Activated CD8-positive, alpha-beta memory T cell treated with anti-CD3 and anti-CD28 coated beads for 48 hours (primary cell): ENCODE data around the gene KPNA3.
A peak's percentile ranks its signal among the peaks of the same experiment; 100 is the strongest.
"Not testable (repeated sequence)": the region's sequence is repeated elsewhere in the genome, so short reads cannot be mapped to it uniquely, and the experiment has no call there.

ENCODE experiments used
- DNase-seq, 3 experiments: peaks; one replicate each; pipeline ENCODE4 v3.0.0-alpha.2; 2020; ENCODE audit warnings: low read depth in 2 of 3, low spot score in 2 of 3

KPNA3 gene, protein sequence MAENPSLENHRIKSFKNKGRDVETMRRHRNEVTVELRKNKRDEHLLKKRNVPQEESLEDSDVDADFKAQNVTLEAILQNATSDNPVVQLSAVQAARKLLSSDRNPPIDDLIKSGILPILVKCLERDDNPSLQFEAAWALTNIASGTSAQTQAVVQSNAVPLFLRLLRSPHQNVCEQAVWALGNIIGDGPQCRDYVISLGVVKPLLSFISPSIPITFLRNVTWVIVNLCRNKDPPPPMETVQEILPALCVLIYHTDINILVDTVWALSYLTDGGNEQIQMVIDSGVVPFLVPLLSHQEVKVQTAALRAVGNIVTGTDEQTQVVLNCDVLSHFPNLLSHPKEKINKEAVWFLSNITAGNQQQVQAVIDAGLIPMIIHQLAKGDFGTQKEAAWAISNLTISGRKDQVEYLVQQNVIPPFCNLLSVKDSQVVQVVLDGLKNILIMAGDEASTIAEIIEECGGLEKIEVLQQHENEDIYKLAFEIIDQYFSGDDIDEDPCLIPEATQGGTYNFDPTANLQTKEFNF

DNA sequence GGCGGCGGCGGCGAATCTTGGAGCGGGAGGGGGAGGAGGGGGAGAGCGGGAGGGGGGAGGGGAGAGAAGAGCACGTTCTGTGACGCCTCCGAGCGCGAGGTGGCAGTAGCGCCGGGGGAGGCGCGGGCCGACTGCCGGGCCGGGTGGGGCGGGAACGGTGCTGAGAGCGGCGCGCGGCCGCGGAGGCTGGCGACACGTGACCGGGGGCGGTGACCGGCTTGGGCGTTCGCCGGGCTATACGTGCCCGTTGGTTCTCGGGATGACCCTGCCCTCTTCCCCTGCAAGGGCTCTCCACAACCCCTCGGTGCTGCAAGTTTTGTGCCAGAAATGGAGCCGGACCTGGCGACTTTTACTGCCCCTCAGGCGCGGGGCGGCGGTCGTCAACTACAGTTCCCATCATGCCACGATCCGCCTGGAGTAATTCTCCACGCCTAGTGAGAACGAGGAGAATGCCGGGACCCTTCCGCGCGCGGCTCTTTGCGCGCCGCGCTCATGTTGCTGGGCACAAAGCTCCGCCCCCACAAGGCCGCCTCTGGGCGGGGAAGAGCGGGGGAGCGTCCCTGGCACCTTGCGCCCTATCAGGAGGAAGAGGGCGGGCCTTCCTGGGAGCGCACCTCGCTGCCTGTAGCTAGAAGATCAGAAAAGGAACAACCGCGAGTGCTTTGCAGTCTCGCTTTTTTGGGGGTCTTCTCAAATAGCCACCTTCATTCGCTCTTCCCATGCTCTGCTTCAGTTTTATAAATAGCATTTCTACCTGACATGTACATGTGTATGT lies at the start of gene KPNA3:
TSS of gene KPNA3 (minus strand) at position 133 of the 775 bp plus-strand sequence. CDS start 176 bp downstream, outside the sequence.
- peak; percentile 77 to 88 (median 84) for DNase-seq

DNA sequence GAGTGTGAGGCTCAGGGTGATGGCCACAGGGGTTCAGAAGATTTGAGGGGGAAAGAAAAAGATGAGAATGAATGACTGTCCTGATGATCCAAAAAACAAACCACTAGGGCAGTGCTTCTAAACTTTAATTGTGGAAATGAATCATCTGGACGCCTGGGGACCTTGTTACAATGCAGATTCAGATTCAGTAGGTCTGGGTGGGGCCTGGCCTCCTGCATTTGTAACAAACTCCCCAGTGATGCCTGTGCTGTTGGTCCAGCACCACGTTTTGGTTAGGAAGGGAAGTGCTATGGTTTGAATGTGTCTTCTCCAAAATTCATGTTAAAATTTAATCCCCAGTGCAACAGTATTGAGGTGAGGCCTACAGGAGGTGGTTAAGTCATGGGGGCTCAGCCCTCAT lies 49.5 kb upstream of the KPNA3 start:
- no peak for DNase-seq

DNA sequence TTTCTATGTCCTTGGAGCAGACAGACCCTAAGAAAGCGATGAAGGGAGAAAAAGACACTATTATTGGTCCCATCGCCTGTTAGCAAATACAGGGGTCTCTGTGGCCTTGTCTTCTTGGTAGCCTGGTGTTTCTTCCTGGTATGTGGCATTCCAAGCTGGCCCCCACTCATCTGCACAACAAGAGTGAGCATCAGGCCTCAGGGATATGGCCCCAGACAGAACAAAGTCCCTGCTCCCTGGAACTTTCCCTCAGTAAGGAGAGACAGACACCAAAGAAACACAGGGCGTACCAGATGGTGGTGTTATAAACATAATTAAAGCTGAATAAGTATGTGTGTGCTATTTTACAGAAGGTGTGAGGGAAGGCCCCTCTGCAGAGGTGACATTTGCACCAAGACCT lies 48.2 kb upstream of the KPNA3 start:
- no peak for DNase-seq

- no peak for DNase-seq
Observed at GRCh38 chr13:49840266-49840665, 47.8 kb upstream of the KPNA3 start.

GRCh38 chr13:49838989-49839388 lies 46.5 kb upstream of the KPNA3 start:
- DNase-seq, result no peak

DNA sequence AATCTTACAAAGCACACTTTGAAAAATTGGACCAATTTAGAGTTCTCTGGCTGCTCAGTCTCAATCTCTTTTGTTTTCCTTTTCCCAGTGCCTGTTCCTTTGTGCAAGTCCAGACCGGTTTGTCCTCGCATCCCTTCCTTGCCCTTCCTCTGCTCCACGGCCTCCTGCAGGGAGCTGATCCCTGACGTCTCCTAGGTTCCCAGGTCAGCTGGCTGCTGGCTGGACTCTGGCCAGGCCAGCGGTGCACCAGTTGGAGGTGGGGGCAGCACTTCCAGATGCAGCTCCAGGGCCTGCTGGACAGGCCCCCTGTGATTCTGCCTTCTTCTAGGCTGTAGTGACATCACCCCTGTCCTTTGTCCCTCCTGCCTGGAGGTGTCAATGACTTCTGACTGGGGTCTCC lies 44.0 kb upstream of the KPNA3 start:
- no peak for DNase-seq

DNA sequence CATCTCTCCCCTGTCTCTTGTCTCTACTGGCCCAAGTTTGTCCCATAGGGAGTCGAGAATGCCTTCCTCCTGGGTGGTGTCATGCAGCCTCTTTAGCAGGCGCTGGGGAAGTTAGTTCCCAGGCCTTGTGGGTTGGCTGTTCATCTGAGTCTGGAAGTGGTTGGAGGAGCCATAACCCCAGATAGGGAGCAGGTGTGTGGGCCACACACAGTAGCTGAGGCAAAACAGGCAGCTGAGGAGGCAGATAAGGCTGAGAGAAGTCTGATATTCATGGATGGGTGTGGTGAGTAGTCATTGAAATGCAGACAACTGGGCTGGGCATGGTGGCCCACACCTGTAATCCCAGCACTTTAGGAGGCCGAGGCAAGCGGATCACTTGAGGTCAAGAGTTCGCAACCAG lies 40.9 kb upstream of the KPNA3 start:
- DNase-seq, result no peak

DNA sequence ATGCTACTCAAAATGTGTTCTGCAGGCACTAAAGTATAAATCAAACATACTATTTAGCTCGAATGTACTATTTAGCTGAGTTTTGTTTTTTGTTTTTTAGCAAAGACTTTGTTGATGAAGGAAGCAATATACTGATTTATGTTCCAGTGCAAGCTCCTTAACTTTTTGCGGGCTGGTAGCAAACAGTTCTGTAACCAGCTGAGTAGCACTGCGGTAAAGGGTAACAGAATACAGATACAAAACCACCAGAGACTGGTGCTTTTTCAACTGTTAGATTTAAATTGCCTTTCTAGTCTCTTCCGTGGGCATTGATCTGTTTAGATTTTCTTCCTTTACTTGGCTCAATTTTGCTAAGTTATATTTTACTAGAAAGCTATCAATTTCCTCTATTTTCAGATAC lies 39.0 kb upstream of the KPNA3 start:
- DNase-seq, result no peak

DNA sequence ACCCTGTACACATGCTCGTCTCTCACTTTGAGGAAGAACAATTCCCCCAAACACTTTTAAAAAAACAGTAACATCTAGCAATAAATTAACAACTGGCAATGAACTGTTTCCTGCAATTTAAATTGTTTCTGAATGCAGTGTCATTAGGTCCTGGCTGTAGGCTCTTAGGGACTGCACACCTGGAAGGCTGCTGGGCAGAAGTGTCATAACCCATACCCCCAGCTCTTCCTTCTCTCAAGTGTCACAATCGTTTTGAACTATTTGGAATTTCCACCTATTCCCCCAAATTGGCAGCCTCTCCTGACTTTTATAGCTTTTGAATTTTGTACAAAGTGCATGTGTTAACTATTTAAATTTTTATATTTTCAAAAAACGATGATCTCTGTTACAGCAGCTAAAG lies 38.2 kb upstream of the KPNA3 start:
- no peak for DNase-seq

DNA sequence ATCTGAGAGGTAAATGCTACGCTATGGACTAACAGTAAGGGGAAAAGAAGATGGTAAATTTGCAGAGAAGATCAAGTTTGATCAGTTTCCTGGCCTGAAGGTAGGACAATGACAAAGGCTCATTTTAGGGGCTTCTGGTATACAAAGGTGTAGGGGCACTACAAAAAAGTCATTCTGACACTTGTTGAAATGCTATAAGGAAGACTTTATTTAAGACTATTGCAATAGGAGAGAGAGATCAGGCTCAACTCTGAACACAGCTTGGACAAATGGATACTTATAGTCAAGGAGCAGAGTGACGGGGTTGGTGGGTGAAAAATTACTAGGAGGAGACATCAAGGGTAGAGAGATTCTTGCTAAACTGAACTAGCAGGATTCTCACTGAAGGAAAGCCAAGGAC lies 37.2 kb upstream of the KPNA3 start:
- no peak for DNase-seq

DNA sequence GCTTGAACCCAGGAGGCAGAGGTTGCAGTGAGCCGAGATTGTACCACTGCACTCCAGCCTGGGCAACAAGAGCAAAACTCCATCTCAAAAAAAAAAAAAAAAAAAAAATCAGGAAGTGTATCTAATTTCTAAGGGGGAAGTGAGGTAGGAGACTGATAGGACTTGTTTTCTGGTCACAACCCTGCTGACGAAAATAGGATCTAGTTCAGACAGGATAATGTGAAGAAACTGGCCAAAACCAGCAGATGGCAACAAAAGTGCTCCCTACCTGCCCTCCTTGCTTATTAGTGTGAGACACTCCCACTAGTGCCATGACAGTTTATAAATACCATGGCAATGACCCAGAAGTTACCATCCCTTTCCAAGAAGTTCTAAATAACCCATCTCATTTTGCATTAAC lies 36.0 kb upstream of the KPNA3 start:
- DNase-seq, result no peak

DNA sequence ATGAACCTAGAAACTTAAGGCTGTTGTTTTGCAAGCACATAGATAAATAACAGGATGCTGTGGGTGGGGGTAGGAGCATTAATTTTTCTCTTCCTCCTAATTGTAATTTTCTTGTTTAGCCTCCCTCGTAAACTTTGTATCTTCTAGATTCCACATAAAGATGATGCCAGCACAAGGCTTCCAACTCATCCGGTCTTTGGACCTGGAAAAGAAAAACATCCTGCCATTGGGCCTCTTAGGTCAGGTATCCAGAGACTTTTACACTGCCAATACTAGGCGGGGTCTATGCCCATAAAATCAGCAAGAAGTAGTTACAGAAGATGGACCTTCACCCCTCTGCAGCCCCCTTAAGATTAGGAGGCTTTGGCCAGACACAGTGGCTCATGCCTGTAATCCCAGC lies 35.4 kb upstream of the KPNA3 start:
- no peak for DNase-seq

DNA sequence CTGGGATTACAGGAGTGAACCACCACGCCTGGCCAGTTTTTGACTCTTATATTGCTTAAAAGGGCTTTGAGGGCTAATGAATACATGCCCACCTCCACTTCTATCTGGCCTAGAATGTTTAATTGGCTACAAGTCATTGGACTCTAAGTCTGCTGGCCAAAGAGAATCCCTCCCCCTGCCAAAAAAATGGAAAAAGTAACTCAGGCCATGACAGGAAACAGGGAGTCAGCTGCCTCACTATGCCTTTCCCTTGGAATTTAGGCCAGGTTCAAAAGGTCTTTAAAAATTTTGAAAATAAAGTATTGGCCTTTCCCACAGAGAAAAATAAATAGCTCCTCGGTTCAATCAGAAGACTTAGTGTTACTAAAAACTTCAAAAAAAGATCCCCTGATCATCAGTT lies 34.9 kb upstream of the KPNA3 start:
- no peak for DNase-seq

DNA sequence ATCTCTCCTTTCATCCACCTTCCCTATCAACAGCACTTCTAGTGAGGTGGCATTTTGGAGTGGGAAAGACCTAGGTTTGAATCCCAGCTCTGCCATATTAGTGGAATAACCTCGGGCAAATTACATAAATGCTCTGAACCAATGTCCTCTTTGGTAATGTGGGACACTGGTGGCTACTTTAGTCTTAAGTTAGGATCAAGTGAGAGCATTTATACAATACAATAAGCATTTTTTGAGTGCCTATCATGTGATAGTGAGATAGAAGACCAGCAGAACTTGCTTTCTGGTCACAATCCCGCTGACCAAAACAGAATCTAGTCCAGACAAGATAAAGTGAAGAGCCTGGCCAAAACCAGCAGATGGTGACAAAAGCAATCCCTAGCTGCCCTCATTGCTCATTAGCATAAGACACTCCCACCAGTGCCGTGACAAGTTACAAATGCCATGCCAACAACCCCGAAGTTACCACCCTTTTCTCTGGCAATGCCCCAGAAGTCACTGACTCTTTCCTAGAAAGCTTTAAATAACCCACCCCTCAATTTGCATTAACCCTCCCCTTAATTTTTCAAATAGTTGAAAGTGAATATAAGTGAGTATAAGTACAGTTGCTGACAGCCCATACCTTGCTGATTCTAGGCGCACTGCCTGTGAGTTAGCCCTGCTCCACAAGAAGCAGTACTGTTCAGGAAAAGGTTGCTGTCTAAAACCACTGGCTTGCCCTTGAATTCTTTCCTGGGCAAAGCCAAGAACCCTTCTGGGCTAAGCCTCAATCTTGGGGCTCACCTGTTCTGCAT lies 28.9 kb upstream of the KPNA3 start:
- DNase-seq, result no peak

DNA sequence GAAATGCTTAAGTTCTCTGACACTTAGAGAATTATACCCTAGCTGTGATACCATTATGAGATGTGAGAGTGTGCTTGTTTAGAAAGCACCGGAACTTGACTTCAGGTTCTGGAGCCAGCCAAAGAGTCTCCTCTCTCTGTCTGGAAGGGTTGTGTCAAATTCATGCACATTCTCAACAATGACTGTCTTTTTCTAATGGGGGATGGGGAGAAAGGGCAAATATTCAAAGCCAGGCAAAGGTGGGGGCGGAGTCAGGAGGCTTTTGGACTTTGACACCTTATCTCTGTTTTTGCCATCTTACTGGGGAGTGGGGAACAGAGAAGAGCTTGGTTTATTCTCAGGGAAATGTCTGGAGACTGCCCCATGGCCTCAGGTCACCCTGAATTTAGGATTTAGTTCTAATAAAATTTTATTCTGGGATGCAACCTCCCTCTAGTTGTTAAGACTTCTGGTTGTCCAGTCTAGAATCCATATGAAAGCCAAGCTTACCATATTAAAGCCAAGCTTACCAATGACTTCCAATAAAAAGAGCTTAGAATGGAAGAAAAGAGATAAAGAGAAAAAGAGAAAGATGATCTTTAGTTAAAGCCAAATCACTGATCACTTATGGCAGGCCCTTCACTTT lies 28.2 kb upstream of the KPNA3 start:
- no peak for DNase-seq

DNA sequence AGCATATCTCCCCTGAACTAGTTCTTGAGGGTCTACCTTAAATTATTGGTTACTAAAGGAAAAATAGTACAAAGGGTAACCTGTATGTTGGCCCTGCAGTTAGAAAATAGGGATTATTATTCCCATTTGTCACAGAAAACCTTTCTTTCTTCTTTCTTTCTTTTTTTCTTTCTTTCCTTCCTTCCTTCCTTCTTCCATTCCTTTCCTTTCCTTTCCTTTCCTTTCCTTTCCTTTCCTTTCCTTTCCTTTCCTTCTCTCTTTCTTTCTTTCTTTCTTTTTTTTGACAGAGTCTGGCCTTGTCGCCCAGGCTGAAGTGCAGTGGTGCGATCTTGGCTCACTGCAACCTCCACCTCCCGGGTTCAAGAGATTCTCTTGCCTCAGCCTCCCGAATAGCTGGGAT lies 23.6 kb upstream of the KPNA3 start:
- DNase-seq, result not testable (repeated sequence)

DNA sequence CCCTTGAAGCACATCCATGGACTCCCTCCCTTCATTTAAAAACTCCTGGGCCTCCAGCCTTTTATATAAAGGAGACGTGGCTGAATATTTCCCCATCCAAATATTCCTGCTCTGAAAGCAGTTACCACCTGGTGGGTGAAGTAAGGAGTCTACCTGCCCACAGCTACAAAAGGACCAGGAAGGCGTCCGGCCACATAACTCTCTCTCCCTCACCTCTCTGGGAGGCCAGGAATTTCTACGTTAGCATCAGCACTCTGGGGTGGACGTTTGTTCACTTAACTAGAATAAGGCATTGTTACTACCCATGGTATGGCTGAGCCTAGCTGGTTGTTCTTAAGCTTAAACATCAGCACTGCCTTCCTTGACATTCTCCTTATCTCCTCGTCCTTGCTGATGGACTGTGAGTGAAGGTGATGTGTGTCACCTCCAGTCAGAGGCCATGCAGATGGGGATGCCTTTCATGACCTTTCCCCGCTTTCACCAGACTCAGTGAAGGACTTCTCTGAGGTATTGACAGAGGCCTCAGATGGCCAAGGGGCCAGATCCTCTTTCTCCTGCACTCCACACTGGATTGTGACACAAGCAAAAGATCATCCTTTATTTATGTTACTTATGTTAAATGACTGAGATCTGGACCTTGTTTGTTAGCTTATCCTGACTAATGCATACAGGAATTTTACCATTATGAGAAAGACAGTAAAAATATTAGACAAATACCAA lies 22.2 kb upstream of the KPNA3 start:
- no peak for DNase-seq

GRCh38 chr13:49812812-49813211 lies 20.3 kb upstream of the KPNA3 start:
- DNase-seq, result no peak

GRCh38 chr13:49811527-49811908 lies 19.0 kb upstream of the KPNA3 start:
- no peak for DNase-seq
